OCI-LY3 (cell line): ENCODE data around the gene JUN.

Experiments used
- H2AFZ ChIP-seq: fragments of 200-600, 300-600 bp; shearing (Covaris generic); 2 replicates; pipeline ENCODE4 v1.6.0; 2014; ENCODE audit warnings: antibody characterized with exemption, low read depth, low read length
- H3K27ac ChIP-seq: fragments of 200-600, 300-600 bp; sonication (generic); 2 replicates; pipeline ENCODE4 v1.5.1; 2014; ENCODE audit warnings: mild to moderate bottlenecking, low read length, moderate library complexity, mixed read lengths
- H3K27me3 ChIP-seq: fragments of 200-600, 300-600 bp; sonication (generic); 2 replicates; pipeline ENCODE4 v1.6.1; 2014; ENCODE audit warnings: low read depth, low read length, mixed read lengths
- H3K36me3 ChIP-seq: fragments of 200-600, 300-600 bp; sonication (generic); replicated peaks from 2 replicates; pipeline ENCODE3; 2014; ENCODE audit warnings: low read depth, low read length, mixed read lengths
- H3K4me1 ChIP-seq: fragments of 300-600, 200-600 bp; sonication (generic); 2 replicates; pipeline ENCODE4 v1.6.1; 2014; ENCODE audit warnings: low read length, mixed read lengths
- H3K4me2 ChIP-seq: fragments of 200-600, 300-600 bp; sonication (generic); 2 replicates; pipeline ENCODE4 v1.6.1; 2014; ENCODE audit warnings: low read length, mixed read lengths
- H3K4me3 ChIP-seq: fragments of 300-600, 200-600 bp; sonication (generic); 2 replicates; pipeline ENCODE4 v1.5.1; 2014; ENCODE audit warnings: antibody characterized with exemption, mild to moderate bottlenecking, low read length, moderate library complexity
- H3K79me2 ChIP-seq: fragments of 300-600, 200-600 bp; shearing (Covaris generic); 2 replicates; pipeline ENCODE4 v1.6.1; 2014; ENCODE audit warnings: mild to moderate bottlenecking, low read length, mixed read lengths
- H3K9ac ChIP-seq: fragments of 300-600, 200-600 bp; shearing (Covaris generic); 2 replicates; pipeline ENCODE4 v1.6.0; 2014; ENCODE audit warnings: mild to moderate bottlenecking, low read length, moderate library complexity
- H3K9me3 ChIP-seq: fragments of 200-600, 300-600 bp; shearing (Covaris generic); 2 replicates; pipeline ENCODE4 v1.6.1; 2014; ENCODE audit warnings: low read length, mixed read lengths; ENCODE audit not compliant: insufficient read depth
- H4K20me1 ChIP-seq: fragments of 200-600, 300-600 bp; sonication (generic); 2 replicates; pipeline ENCODE4 v1.6.1; 2016; ENCODE audit warnings: low read length, mixed read lengths; ENCODE audit not compliant: insufficient read depth
- CTCF ChIP-seq: fragments of 200-600, 300-600 bp; sonication (generic); IDR thresholded peaks from 2 replicates; pipeline ENCODE4 v1.5.1; 2014; ENCODE audit warnings: antibody characterized with exemption, low read length, low read depth
- EZH2phosphoT487 ChIP-seq: fragments of 200-600 bp; shearing (Covaris generic); IDR thresholded peaks from 2 replicates; pipeline ENCODE4 v1.6.1; 2018; ENCODE audit warnings: antibody characterized with exemption, mixed run types, low read depth

Gene JUN

DNA sequence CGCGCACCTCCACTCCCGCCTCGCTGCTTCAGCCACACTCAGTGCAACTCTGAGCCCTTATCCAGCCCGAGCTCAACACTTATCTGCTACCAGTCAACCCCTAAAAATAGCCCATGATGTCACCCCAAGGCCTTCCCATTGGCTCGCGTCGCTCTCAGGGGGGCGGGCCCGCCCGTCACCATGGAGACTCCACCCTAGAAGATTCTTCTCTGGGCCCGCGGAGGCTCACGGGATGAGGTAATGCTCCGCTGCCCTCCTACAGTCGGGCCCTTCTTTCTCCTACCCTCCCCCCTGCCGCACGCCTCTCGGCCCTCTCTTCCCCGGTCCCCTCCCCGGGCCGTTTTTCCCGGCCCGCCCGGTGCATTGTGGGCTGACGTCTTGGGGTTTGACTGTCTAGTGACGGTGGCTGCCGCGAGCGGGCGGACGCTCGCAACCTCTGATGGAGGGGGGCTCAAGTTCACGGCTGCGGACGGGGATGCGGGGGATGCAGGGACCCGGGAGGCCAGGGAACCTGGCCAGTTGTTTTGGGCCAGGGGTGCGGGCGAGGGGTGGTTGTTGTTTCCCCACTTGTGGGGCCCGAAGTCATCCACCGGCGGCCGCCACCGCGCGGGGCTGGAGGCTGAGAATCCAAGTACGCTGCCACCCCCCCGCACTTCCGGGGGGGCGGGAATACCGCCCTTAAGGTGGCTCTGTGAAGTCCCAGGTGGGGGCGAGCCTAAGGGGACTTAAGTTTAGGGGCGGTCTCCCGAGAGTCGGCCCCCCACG is at the start of gene JUN:
Gene JUN, minus strand, starts transcription at position 55 of the 765 bp plus-strand sequence. CDS start 977 bp downstream, outside the sequence.
- TF ChIP-seq CTCF = no peak
- no peak for TF ChIP-seq EZH2phosphoT487
- Histone ChIP-seq H2AFZ (peak within 1 kb of the TSS; percentile 0; the same call in 1 of the 2 replicates), H3K4me2 (peak within 1 kb of the TSS; percentile 100), H3K4me1 (peaks cover 19% of the 10 kb centered on the region), H3K4me3 (peak within 1 kb of the TSS; percentile 94), H4K20me1 (0 out of 2 replicates have a peak, but pooled peaks cover 3% of the 10 kb centered on the region), H3K9me3 (no peaks in the 10 kb centered on the region), H3K36me3 (peaks cover 14% of the 10 kb centered on the region), H3K27ac (peak within 1 kb of the TSS; percentile 86), H3K79me2 (peaks cover 19% of the 10 kb centered on the region), H3K27me3 (no peaks in the 10 kb centered on the region), H3K9ac (peak within 1 kb of the TSS; percentile 92)

GRCh38 chr1:58833166-58833565 is 49.3 kb upstream of the JUN start:
- Histone ChIP-seq H3K4me1 (no peaks in the 10 kb centered on the region), H3K4me3 (no peak overlapping the region), H3K9me3 (no peaks in the 10 kb centered on the region), H3K27me3 (no peaks in the 10 kb centered on the region), H3K9ac (no peak overlapping the region), H3K4me2 (no peak overlapping the region), H4K20me1 (no peaks in the 10 kb centered on the region), H3K36me3 (no peaks in the 10 kb centered on the region), H3K79me2 (no peaks in the 10 kb centered on the region), H2AFZ (no peak overlapping the region), H3K27ac (no peak overlapping the region)
- no peak for TF ChIP-seq CTCF
- no peak for TF ChIP-seq EZH2phosphoT487

DNA sequence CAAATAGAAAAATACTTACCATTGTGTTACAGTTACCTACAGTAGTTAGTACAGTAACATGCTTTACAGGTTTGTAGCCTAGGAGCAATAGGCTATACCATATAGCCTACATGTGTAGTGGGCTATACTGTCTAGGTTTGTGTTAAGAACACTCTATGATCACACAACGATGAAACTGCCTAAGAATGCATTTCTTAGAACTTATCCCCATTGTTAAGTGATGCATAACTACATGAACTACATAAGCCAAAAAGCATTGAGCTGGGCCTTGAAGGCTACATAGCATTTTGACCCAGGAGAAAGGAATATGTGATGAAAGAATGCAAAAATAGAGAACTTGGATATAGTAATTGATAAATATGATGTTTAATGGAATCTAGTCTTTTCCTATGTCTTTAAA is 46.4 kb upstream of the JUN start:
- H3K9me3 ChIP-seq = peaks cover 4% of the 10 kb centered on the region; the same call in 1 of the 2 replicates
- H4K20me1 ChIP-seq = no peaks in the 10 kb centered on the region
- no peaks in the 10 kb centered on the region for H3K79me2 ChIP-seq
- H3K4me3 ChIP-seq = no peak overlapping the region
- no peak overlapping the region for H3K4me2 ChIP-seq
- H3K27ac ChIP-seq = no peak overlapping the region
- no peaks in the 10 kb centered on the region for H3K27me3 ChIP-seq
- H3K36me3 ChIP-seq = no peaks in the 10 kb centered on the region
- no peak overlapping the region for H3K9ac ChIP-seq
- no peak overlapping the region for H2AFZ ChIP-seq
- TF ChIP-seq EZH2phosphoT487 (no peak), CTCF (no peak)
- no peaks in the 10 kb centered on the region for H3K4me1 ChIP-seq

DNA sequence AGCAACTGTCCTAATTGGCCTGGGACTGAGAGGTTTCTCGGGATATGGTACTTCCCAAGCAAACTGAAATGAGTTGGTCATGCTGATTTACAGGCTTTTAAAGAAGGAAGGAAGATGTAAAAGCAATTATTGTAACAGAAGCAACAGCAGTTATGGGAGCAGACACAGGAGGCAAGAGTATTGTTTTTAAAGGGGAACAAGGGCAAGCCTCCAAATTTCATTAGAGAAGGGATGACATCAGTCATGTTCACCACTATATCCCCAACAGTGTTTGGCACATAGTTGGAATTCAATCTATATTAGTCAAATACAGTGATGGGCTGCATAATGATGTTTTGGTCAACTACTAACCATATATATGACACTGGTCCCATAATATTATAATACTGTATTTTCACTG is 46.0 kb upstream of the JUN start:
- no peak overlapping the region for H2AFZ ChIP-seq
- H3K27me3 ChIP-seq = no peaks in the 10 kb centered on the region
- peaks cover 4% of the 10 kb centered on the region; the same call in 1 of the 2 replicates for H3K9me3 ChIP-seq
- H3K4me1 ChIP-seq = no peaks in the 10 kb centered on the region
- no peaks in the 10 kb centered on the region for H3K79me2 ChIP-seq
- no peak overlapping the region for H3K9ac ChIP-seq
- H4K20me1 ChIP-seq = no peaks in the 10 kb centered on the region
- no peak overlapping the region for H3K4me2 ChIP-seq
- H3K27ac ChIP-seq = no peak overlapping the region
- no peaks in the 10 kb centered on the region for H3K36me3 ChIP-seq
- TF ChIP-seq EZH2phosphoT487 (no peak), CTCF (no peak)
- H3K4me3 ChIP-seq = no peak overlapping the region
